HG03135 (cell line): ENCODE data around the gene R3HCC1L.

Experiments used
- ATAC-seq: cut with Tn5 transposase; IDR thresholded peaks from one replicate; pipeline ENCODE4 v1.9.1; 2021; ENCODE audit warnings: mild to moderate bottlenecking, moderate library complexity; ENCODE audit not compliant: unreplicated experiment

R3HCC1L gene

DNA sequence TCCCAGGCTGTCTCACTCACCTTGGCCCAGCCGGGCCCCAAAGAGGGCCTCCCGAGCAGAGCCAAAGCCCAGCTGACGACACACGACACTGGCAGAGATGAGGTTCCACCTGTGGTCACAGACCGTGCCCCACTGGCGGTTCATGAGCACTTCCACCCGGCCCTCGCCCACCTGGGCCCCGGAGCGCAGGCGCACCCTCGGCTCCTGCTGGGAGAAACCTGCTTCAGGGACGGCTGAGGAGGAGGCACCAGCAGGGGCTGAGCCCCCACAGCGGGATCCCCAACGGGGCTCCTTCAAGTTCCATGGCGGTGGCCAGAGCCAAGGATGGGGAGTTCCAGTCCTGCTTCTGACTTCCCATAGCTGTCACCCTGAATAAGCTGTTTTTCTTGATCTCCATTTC, 123.5 kb downstream of the R3HCC1L start:
- ATAC-seq = no peak

DNA sequence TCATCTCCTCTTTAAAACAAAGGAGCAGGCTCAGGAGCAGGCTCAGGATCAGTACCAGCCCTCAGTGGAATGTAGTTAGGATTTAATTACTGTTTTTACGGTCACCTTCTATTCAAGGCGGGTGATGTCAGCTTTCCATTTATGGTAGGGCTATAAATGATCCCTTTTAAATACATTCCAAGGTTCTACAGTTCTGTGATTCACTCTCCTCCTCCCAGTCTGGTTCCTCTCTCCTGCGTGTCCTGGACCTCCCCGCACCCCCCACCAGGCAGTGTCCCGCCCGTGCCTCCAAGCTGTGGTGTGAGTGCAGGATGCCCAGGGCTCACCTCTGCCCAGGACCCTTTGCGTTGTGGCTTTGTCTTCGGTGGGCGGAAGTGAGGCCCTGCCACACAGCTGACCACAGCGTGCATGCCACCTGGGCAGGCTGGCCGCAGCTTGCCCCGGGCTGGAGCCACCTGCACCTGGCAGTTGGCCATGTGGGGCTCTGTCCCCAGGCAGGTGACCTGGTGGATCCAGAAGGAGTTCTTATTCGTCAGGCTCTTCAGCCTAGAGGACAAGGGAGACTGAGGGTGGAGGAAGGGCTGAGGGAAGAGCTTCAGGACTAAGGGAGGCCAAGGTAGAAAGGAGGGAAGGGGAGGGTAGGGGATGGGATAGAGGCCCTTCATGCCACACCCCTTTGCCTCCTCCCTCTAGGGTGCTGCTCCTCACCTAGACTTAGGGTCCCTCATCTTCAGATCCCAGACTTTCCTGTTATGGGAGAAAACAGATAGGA, 124.4 kb downstream of the R3HCC1L start:
- ATAC-seq = no peak

DNA sequence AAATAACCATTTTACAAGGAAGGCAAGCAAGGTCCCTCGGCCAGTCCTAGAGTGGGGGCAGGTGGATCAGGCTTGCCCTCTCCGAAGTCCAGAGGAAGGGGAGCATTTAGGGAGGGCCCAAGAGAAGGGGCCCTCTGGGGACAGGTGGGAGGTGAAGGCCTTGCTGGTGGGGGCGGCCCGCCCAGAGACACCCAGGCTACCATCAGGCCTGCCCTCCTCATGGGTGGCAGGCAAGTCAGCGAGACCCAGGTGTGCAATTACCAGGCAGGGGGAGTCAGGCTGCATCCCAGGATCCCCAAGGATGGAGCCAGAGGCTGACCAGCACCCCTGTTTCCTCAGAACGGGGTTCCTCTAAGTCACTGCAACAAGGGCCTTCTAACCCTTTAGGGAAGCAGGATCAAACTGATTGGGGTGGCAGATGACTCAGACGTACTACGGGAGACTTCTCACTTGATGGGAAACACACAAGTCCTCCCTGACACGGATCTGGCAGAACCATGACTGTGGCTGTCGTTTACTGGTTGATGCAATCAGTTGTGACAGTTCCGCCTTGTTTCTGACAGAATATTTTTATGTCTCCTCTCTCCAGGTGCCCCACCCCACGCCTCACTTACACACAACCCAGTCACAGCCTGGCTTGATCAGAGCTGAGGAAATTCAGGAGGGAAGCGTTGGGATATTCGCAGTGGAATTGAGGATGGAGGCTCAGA, 125.3 kb downstream of the R3HCC1L start:
- no peak for ATAC-seq

DNA sequence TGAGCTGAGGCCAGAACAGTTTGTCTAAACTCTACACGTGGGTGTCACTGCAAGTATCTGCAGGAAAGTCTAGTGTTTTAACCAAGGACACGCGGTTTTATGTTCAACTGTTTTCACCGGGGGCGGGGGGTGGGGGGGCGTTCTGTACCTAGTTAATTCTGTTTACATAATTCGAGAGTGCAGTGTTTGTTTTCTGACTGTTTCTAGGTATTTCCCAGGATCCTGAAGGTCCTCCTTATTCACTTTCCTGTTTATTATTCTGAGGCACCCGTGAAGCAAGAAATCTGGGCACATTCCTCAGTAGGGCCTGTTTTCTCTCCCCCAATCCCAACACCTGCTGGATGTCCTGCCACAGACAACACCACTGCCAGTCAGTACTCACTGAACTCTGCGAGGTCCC, 125.9 kb downstream of the R3HCC1L start:
- no peak for ATAC-seq

DNA sequence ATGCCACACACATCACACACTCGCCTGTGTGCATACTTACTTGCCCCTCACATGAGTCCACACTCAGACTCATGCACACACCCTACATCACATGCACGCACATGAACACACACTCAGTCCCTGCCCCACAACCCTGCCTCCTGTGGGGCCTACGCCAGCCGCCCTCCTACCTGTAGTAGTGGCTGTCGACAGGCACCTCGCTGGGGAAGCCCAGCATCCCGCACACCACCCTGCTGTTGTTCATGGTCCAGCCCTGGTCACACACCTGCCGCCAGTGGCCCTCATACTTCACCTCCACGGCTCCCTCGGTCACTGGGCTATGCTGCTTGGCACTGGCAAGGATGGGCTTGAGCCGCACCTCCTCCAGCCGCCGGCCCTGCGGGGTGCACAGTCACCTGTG, 126.3 kb downstream of the R3HCC1L start:
- no peak for ATAC-seq

DNA sequence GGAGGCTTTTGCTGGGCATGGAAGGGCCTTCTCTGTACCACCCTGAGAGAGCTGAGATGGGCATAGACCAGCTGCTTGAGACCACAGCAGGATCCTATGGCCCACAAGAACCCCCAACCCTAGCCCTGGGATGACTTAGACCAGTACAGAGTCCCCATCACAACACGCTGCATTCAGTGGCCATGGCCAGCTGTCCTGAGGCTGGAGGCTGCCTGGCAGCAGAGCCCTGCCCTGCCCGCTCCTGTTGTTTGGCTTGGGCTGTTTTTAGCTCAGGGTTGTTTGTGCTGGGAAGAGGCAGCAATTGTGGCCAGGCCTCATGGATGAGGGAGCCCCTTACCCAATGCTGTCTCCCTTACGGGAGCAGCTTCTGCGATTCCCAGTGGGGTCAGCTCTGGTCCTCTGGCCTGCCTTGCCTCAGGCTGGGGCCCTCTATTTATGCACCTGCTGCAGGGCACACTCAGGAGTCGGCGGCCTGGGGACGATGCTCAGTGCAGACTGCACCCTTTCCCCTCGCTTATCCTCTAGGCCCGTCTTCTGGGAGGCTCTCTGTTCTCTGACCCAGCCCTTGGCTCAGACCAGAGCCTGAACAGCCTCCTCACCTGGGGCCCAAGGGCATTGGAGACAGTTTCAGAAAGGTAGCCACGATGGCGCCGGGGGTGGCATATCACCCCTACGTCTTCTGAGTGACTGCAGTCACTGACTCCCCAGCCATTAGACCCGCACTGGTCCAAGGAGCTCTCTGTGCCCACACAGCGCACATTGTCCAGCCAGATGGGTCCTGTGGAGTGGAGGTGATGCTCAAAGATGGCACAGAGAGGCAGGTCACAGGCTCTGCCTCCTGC, 127.2 kb downstream of the R3HCC1L start:
- ATAC-seq = no peak

DNA sequence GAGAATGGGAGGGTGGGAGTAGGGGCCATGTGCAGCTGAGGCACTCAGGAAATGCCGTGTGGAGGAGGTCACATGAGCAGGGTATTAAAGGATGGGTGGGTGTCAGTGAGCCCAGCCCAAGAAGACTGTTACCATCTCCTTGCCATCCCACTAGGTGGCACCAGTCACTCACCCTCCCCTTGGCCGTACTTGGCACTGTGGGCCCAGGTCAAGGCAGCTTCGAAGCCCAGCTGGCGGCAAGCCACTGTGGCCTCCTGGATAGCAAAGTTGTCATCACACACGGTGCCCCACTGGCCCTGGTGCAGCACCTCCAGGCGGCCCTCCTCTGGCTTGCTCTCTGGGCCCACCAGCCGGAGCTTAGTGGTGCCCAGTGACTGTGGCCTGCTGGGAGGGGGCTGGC, 128.1 kb downstream of the R3HCC1L start:
- ATAC-seq = no peak

DNA sequence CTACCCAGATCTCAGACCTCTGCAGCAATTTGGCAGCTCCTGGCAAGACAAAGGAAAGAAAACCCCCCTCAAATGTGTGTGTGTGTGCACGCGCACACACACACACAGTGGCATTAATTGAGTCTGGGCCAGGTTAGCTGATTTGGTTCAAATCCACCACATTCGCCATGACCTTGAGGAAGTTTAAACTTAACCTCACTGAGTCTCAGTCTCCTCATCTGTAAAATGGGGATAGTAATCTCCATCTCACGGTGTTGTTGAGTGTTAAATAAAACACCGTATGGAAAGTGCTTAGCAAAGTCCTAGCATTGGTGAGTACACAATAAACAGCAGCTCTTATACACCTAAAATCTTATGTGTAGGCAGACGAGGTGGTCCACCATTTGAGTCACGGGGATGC, 128.6 kb downstream of the R3HCC1L start:
- ATAC-seq = no peak

DNA sequence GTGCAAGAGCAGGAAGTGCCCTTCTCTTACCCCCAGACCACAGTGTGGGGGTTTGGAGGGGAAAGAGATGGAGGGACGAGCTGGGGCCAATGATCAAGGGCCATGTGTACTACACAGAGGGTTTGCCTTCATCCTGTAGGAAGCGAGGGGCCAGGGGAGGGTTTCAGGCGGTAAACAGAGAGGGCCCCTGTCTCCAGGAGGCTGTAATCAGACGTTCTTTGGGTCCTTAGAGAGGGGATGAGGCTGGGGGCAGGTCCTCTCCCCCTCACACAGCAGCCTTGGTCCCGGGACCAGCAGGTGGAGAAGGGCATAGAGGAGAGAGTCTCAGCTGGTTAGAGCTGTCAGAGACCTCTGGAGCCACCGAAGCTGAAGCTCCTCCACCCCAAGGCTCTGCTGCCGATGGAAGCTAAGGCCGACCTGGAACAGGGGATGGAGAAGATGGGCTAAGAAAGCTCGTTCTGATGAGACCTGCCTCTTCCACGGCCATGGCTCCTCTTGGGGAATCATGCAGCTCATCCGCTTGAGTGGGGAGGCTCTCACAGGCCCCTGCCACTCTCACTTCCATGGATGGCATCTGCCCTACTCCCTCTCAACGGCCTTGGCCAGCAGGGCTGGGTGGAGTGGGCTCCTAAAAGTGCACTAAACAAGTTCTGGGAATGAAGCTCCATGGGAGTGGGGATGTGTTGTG, 130.1 kb downstream of the R3HCC1L start:
- no peak for ATAC-seq

DNA sequence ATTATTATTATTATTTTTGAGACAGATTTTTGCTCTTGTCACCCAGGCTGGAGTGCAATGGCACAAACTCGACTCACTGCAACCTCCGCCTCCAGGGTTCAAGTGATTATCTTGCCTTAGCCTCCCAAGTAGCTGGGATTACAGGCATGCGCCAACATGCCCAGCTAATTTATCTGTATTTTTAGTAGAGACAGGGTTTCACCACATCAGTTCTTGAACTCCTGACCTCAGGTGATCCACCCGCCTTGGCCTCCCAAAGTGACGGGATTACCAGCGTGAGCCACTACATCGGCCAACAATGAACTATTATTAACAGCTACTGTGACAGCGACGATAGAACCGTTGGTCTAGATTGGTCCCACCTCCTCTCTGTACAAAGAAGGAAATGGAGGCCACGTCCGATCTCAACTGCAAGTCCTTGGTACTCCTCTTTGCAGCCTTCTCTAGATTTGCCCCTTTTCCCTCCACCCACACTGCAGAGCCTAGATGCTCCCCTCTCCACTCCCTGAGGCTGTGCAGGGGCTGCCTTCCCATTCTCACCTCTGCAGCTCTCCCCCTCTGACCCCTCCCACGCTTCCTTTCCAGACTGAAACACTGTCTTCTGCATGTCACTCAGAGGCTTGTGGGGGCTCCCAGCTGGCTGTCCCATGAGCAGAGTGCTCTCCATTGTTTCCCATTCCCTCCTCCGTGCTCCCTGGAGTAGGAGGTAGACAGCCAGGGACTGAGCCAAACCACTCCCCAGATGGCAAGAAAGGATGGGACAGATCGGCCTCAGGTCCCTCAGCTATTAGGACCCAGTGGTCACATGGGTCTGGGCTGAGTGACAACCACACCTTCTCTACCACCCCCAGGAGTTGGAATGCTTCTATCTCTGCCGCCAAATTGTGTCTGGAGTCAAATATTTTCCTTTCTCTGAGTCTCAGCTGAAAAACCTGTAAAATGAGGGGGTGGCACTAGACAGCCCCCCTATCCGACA, 131.2 kb downstream of the R3HCC1L start:
- ATAC-seq = no peak

DNA sequence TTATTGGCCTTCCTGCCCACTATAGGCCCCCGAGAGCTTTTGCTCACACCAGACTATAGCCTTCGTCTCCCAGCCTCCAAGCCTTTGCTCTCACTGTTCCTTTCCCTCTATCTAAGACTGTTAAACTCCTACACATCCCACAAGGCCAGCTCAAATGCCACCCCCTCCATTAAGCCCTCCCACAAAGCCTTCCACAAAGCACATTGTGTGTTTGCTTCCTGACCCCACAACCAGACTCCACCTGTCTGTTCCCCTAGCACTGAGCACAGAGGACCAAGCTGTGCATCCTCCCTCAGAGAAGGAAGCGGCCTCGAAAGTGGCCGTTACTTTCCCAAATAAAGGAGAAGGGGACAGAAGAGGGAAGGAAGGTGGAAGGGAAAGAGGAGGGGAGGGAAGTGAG, 132.2 kb downstream of the R3HCC1L start:
- no peak for ATAC-seq

DNA sequence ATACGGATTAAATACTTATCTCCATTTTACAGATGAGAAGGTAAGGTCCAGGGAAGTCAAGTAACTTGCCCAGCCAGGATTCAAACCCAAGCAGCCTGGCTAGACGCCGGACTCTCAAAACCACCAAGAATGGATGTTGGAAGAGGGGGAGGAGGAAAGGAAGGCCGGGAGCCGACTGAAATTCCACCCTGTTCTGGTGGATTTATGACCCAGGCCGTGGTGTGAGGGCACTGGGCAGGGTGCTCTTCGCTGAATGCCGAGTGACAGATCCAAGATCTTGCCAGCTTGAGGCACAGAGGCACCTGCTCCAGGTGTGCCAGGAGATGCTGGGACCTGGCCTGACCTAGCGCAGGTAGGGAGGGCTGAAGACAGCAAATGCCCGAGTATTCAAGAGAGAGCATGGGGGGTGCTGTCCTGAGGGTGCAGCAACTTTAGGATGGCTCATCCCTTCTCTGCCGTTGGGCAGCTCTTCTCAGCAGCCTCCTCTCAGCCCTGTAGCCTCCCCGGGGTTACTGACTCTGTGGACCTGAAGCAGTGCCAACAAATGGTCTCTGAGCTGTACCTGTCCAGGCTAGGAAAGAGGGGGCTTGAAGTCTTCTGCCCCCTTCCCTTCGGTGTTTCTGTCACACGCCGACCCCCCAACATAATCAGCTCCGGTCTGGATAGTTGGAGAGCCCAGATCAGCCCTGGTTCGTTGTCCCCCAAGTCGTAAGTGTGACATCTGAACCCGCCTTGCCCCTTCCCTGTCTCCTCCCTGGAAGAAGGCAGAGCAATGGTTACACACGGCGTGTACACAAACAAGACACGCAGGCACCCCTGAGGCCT, 132.8 kb downstream of the R3HCC1L start:
- no peak for ATAC-seq

DNA sequence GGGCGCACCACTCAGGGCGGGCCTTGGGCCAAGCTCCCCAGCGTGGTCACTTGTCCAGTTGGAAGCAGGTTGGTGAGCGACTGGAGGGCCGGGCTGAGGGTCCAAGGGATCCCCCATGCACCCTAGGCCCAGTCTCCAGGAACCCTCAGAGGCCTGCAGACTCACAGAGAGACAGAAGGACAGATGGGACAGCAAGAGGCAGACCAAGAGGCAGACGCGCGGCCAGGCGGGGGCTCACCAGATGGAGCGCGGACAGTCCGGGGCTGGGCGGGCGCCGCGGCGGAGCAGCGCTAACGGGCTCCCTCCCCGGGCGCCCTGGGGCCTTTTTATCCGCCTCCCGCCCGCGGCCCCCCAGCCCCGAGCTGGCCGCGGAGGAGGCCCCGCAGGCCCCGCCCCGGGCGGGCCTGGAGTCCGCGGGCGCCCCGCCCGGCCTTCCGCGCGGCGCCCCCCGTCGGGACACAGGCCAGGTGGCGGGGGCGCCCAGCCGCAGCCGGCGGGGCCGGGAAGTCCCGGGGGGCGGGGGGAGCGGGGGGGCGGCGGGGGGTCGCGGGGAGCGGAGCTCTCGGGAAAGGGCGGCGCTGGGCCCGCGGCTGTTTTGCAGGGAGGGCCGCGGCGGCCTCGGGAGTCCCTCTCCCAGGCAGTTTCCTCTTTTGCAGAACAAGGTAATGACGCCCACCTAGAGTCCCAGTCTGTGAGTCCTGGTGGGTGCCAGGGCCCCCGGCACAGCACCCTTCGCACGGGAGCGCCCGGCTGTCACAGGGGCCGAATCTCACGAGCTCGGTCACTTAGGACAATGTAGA, 133.6 kb downstream of the R3HCC1L start, which contains the start of gene LOXL4:
Gene LOXL4, minus strand, starts transcription at position 301 of the 800 bp plus-strand sequence. CDS start 5,175 bp downstream, outside the sequence.
- no peak for ATAC-seq

DNA sequence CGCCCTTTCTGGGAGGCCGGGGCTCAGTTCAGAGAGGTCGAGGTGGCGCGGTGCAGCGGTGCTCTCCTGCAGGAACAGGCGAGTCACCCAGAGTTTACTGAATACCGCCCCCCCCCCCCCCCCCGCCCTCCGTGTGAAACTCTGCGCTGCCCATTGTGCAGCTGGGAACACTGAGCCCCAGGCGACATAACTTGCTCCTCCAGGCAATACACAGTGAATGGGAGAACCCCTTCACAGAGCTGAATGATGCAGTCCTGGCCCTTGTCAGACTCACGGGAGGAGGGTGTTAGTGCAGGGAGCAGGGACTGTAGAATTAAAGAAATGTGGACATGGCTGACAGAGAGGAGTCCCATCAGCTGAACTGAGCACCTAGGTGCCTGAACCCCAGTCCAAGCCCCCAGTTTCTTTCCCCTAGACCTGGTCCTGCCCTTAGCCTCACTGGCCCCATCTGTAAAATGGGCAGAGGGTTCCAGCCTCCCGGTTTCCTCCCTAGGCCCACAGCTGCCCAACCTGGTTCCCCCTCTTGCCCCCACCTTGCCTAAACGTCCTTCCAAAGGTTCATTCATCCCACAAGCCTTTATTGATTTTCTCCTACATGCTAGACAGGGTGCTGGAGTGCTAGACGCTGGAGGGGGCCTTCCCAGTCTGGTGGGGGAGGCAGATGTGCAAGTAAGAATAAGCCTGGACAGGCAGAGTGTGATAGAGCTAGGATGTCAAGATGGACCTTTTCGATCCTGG, 134.4 kb downstream of the R3HCC1L start:
- ATAC-seq = no peak

DNA sequence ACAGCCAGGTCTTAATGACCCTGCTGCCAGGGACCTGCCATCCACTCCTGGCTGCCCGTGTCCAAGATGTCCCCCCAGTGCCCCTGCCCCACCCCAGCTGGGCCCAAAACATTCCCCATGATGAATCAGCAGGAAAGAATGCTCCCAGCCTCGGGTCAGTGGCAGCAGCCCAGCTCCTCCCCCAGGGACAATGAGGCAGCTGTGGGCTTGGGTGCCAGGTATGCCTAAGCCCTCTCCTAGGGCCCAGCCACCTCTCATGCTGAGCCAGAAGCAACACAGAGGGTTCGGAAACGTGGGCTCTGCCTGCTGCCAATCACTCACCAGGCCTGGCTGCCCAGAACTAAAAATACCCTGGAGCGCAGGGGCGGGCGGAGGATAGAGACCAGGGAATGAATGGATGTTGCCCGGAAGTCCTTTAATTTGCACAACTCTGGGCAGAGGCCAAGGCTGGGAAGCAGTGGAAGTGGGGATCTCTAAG, 135.0 kb downstream of the R3HCC1L start:
- no peak for ATAC-seq

DNA sequence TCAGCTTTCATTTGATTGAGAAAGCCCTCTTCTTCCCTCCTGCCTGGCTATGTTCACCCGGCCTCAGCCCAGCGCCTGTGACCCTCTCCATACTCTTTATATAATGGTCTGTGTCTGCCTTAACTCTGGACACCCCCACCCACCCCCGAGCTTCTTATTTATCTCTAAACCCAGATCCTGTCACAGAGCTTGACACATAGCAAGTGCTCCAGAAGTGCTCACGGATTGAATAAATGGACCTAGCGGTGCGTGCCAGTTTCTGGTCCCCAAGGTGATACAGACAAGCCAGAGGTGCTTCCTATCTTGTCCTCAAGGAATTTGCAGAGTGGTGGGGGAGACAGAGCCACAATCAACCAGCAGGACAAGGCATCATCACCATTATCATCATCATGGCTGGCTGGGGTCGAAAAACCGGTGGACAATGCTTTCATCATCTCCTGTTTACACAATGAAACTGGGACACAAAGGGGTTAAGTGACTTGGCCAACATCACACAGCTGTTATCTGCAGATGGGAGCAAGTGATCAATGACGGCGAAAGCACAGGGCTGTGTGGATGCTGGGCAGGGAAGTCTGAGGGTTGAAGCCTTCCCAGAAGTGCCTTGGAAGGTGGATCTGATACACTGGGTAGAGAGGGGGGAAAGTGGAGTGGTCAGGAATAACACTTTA, 135.8 kb downstream of the R3HCC1L start:
- ATAC-seq = no peak

DNA sequence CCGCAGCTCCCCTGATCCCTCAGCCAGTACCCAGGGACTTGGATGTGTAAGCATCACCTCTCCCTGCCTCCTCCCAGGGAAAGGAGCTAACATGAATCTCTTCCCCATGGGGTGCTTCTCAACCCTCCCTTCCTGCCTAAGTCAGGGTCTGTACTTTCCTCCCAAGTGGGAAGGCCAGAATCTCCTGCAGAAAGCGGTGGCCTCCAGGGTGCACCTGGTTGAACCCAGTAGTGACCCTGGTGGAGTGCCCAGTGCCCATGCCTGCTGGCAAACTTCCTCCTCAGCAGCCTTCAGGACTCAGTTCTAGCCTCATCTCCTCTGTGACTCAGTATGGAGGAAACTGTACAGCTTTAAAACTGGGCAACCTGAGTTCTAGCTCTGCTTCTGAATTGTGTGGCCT, 136.3 kb downstream of the R3HCC1L start:
- ATAC-seq = no peak
